Measurements from ENCODE around the gene TCF25.
A peak's percentile ranks its signal among the peaks of the same experiment; 100 is the strongest.

Gene TCF25

GRCh38 chr16:89858973-89859614, 14.3 kb upstream of the TCF25 start:
- no peak overlapping the region for H3K4me3 ChIP-seq (replicated peaks in 1 of 2; ENCODE audit: low read depth in 2 of 2, low read length in 2 of 2)
- DNase-seq (ENCODE audit: low read depth in 2 of 2), result no peak
- no peak for TF ChIP-seq CTCF (IDR thresholded peaks at IDR 0.05; ENCODE audit: low read depth, low read length)

- no peak for DNase-seq (ENCODE audit: low read depth in 2 of 2)
- TF ChIP-seq CTCF (IDR thresholded peaks at IDR 0.05; ENCODE audit: low read depth, low read length), result no peak
- H3K4me3 ChIP-seq (replicated peaks in 1 of 2; ENCODE audit: low read depth in 2 of 2, low read length in 2 of 2), result no peak overlapping the region
Observed at GRCh38 chr16:89859615-89860007, 13.8 kb upstream of the TCF25 start.

GRCh38 chr16:89860747-89861304, 12.6 kb upstream of the TCF25 start:
- no peak overlapping the region for H3K4me3 ChIP-seq (replicated peaks in 1 of 2; ENCODE audit: low read depth in 2 of 2, low read length in 2 of 2)
- DNase-seq (ENCODE audit: low read depth in 2 of 2), result peak; percentile 57 to 59
- peak; percentile 98 for TF ChIP-seq CTCF (IDR thresholded peaks at IDR 0.05; ENCODE audit: low read depth, low read length)

GRCh38 chr16:89861648-89862047, 11.7 kb upstream of the TCF25 start:
- DNase-seq (ENCODE audit: low read depth in 2 of 2), result no peak
- H3K4me3 ChIP-seq (replicated peaks in 1 of 2; ENCODE audit: low read depth in 2 of 2, low read length in 2 of 2), result no peak overlapping the region
- TF ChIP-seq CTCF (IDR thresholded peaks at IDR 0.05; ENCODE audit: low read depth, low read length), result no peak

GRCh38 chr16:89862732-89863131, 10.7 kb upstream of the TCF25 start:
- no peak for DNase-seq (ENCODE audit: low read depth in 2 of 2)
- no peak overlapping the region for H3K4me3 ChIP-seq (replicated peaks in 1 of 2; ENCODE audit: low read depth in 2 of 2, low read length in 2 of 2)
- TF ChIP-seq CTCF (IDR thresholded peaks at IDR 0.05; ENCODE audit: low read depth, low read length), result no peak

GRCh38 chr16:89863741-89864526, 9.5 kb upstream of the TCF25 start:
- DNase-seq (ENCODE audit: low read depth in 2 of 2), result peak; percentile 77 to 79
- H3K4me3 ChIP-seq (replicated peaks in 1 of 2; ENCODE audit: low read depth in 2 of 2, low read length in 2 of 2), result peak overlapping the region in 1 of 2 donors; percentile 7
- TF ChIP-seq CTCF (IDR thresholded peaks at IDR 0.05; ENCODE audit: low read depth, low read length), result no peak
